Measurements from ENCODE around the gene RMRP.

- TF ChIP-seq ELF4 (IDR thresholded peaks at IDR 0.05) (no peak), FOXA1 (IDR thresholded peaks at IDR 0.05) (no peak), SUZ12 (IDR thresholded peaks at IDR 0.05) (no peak), BHLHE40 (IDR thresholded peaks at IDR 0.05; ENCODE audit: borderline replicate concordance) (no peak), CTBP1 (IDR thresholded peaks at IDR 0.05; ENCODE audit: borderline replicate concordance) (no peak), TARDBP (IDR thresholded peaks at IDR 0.05) (no peak), FOXM1 (IDR thresholded peaks at IDR 0.05; ENCODE audit: borderline replicate concordance) (no peak), NFRKB (IDR thresholded peaks at IDR 0.05) (no peak), ZNF384 (IDR thresholded peaks at IDR 0.05) (no peak), FOXK2 (IDR thresholded peaks at IDR 0.05) (no peak)
Observed at GRCh38 chr9:35660966-35661415, 3.2 kb upstream of the RMRP start.
